ENCODE results near the gene PANK3.

DNA sequence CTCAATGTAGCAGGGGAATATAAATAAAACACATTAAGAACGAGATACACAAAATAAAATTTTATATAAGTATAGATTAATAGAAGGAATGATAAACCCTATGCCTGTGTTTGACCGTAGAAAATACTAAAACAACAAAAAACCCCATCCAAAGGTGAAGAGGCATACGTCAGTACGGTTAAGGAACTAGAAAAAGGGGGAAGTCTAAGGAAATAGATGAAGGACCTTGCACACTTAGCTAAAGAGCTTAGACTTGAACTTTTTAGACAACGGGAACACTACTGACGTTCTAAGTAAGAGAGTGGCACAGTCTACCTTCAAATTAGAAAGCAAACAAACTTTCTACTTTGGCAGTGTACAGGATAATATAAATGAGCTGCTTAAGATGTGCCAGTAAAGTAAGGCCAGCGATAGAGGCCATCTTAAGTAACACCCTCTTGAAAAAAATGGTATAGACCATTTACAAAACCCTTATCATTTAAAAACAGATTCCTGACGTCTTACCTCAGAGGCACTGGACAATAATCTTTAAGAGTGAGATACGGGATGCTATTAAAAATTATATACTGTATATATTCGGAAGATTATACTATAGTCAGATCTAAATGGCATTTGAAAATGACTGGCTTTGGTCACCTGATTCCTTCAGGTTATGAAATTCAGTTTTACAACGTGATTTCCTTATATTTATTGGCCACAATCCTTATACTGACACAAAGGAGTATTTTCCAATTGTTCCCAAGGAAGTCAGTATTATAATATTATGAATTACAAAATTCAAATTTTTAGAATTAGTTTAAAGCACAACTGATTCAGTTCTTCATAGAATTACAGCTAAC, 8.5 kb downstream of the PANK3 start:
- TF ChIP-seq POLR2A (IDR thresholded peaks at IDR 0.05) = no peak
- TF ChIP-seq EP300 (IDR thresholded peaks at IDR 0.05) = no peak
- TF ChIP-seq, protein P1, sequence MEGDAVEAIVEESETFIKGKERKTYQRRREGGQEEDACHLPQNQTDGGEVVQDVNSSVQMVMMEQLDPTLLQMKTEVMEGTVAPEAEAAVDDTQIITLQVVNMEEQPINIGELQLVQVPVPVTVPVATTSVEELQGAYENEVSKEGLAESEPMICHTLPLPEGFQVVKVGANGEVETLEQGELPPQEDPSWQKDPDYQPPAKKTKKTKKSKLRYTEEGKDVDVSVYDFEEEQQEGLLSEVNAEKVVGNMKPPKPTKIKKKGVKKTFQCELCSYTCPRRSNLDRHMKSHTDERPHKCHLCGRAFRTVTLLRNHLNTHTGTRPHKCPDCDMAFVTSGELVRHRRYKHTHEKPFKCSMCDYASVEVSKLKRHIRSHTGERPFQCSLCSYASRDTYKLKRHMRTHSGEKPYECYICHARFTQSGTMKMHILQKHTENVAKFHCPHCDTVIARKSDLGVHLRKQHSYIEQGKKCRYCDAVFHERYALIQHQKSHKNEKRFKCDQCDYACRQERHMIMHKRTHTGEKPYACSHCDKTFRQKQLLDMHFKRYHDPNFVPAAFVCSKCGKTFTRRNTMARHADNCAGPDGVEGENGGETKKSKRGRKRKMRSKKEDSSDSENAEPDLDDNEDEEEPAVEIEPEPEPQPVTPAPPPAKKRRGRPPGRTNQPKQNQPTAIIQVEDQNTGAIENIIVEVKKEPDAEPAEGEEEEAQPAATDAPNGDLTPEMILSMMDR (IDR thresholded peaks at IDR 0.05) = no peak
- TF ChIP-seq POLR2AphosphoS5 (IDR thresholded peaks at IDR 0.05) = no peak

Measured in sigmoid colon (tissue), 4 donors.